Brain microvascular endothelial cell (primary cell): ENCODE data around the gene GFOD2.

Experiments
- DNase-seq: peaks from one replicate; pipeline ENCODE4 v3.0.0-alpha.2; 2020
- H3K27ac ChIP-seq: fragments of 250-450 bp; sonication (Bioruptor Pico); 2 replicates; pipeline ENCODE4 v1.5.1; 2020; ENCODE audit warnings: mild to moderate bottlenecking, moderate library complexity
- H3K27me3 ChIP-seq: fragments of 250-450 bp; sonication (Bioruptor Pico); replicated peaks from 2 replicates; pipeline ENCODE4 v1.5.1; 2020; ENCODE audit warnings: mild to moderate bottlenecking
- H3K36me3 ChIP-seq: fragments of 250-450 bp; sonication (Bioruptor Pico); replicated peaks from 2 replicates; pipeline ENCODE4 v1.5.1; 2020; ENCODE audit warnings: mild to moderate bottlenecking
- H3K4me3 ChIP-seq: 2 replicates; pipeline ENCODE4 v1.5.1; 2011; ENCODE audit warnings: low read depth, mild to moderate bottlenecking, control low read depth, low read length, moderate library complexity
- in situ Hi-C: cut with HindIII; loops from 2 replicates; pipeline ENCODE4 v1.10.0; 2017; ENCODE audit warnings: low sequenced_read_pairs, low pct_ligation_motif_present
- TF ChIP-seq, protein P1 (sequence below): IDR thresholded peaks from 2 replicates; pipeline ENCODE4 v1.5.1; 2011; ENCODE audit warnings: low read depth, mild to moderate bottlenecking, moderate library complexity, low read length, control low read depth, inconsistent platforms; ENCODE audit errors: missing control alignments

GFOD2 gene

GRCh38 chr16:67655363-67655762, 63.8 kb downstream of the GFOD2 start:
- Histone ChIP-seq H3K4me3 (no peak overlapping the region), H3K36me3 (no peaks in the 10 kb centered on the region), H3K27me3 (peaks cover 16% of the 10 kb centered on the region), H3K27ac (no peak overlapping the region)
- in situ Hi-C loops: no loop called here
- DNase-seq: no peak
- TF ChIP-seq, protein P1, sequence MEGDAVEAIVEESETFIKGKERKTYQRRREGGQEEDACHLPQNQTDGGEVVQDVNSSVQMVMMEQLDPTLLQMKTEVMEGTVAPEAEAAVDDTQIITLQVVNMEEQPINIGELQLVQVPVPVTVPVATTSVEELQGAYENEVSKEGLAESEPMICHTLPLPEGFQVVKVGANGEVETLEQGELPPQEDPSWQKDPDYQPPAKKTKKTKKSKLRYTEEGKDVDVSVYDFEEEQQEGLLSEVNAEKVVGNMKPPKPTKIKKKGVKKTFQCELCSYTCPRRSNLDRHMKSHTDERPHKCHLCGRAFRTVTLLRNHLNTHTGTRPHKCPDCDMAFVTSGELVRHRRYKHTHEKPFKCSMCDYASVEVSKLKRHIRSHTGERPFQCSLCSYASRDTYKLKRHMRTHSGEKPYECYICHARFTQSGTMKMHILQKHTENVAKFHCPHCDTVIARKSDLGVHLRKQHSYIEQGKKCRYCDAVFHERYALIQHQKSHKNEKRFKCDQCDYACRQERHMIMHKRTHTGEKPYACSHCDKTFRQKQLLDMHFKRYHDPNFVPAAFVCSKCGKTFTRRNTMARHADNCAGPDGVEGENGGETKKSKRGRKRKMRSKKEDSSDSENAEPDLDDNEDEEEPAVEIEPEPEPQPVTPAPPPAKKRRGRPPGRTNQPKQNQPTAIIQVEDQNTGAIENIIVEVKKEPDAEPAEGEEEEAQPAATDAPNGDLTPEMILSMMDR: no peak

DNA sequence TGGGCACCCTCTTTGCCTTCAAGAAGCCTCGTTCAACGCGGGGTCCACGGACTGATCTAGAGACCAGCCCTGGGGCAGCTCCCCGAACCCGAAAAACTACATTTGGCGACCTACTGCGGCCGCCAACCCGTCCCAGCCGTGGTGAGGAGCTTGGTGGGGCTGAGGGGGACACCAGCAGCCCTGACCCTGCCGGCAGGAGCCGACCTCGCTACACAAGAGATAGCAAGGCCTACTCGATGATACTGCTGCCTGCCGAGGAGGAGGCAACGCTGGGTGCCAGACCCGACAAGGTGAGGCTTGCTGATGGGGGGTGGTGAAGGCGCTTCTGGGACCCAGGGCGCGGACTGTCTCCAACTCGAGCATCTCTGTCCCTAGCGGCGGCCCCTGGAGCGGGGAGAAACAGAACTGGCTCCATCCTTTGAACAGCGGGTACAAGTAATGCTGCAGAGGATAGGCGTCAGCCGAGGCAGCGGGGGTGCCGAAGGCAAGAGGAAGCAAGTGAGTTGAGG, 64.7 kb downstream of the GFOD2 start:
- no peaks in the 10 kb centered on the region for H3K36me3 ChIP-seq
- TF ChIP-seq, protein P1: peak; percentile 22
- H3K27ac ChIP-seq: no peak overlapping the region
- peaks cover 22% of the 10 kb centered on the region for H3K27me3 ChIP-seq
- no peak overlapping the region for H3K4me3 ChIP-seq
- DNase-seq: no peak
- in situ Hi-C loops: no loop called here

GRCh38 chr16:67653789-67654402, 65.2 kb downstream of the GFOD2 start:
- DNase-seq: no peak
- peaks cover 28% of the 10 kb centered on the region for H3K27me3 ChIP-seq
- H3K4me3 ChIP-seq: peak overlapping the region; percentile 48
- no peaks in the 10 kb centered on the region for H3K36me3 ChIP-seq
- in situ Hi-C loops: no loop called here
- H3K27ac ChIP-seq: no peak overlapping the region
- TF ChIP-seq, protein P1: no peak

GRCh38 chr16:67653128-67653788, 65.9 kb downstream of the GFOD2 start:
- TF ChIP-seq, protein P1: peak; percentile 32
- in situ Hi-C loops: no loop called here
- Histone ChIP-seq H3K27ac (no peak overlapping the region), H3K27me3 (peaks cover 34% of the 10 kb centered on the region), H3K4me3 (peak overlapping the region; percentile 48), H3K36me3 (no peaks in the 10 kb centered on the region)
- no peak for DNase-seq

DNA sequence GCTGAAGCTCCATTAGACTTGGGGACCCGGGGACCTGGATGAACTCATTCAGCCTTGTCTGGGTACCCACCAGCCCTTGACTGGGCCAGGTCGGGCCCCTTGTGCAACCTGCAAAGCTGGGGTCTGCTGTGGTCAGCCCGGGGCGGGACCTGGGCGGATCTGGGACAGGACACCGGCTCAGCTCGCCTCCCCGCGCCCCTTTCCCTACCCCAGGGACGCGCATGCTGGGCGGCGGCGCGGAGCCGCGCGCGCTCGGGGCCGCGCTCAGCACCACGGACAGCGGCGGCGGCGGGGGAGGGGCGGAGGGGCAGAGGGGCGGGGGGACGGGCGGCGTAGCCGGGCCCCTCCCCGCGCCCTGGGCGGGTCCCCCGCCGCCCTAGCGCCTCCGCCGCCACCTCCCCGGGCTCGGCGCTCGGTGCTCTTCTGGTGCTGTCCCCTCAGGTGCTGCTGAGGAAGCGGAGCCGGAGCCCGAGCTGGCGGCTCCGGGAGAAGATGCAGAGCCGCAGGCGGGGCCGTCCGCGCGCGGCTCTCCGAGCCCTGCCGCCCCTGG, 66.5 kb downstream of the GFOD2 start:
- in situ Hi-C loops: no loop called here
- H3K27me3 ChIP-seq: peaks cover 40% of the 10 kb centered on the region
- no peak overlapping the region for H3K27ac ChIP-seq
- TF ChIP-seq, protein P1: no peak
- no peaks in the 10 kb centered on the region for H3K36me3 ChIP-seq
- peak overlapping the region; percentile 26 for H3K4me3 ChIP-seq
- DNase-seq: no peak
